Neural cell (in vitro differentiated cells): ENCODE results near the gene ACSS2.

Source experiments
- CTCF ChIP-seq: fragments of 450-650 bp; IDR thresholded peaks from 2 replicates; pipeline ENCODE4 v1.5.1; 2014; ENCODE audit warnings: antibody characterized with exemption, mild to moderate bottlenecking, moderate library complexity; ENCODE audit not compliant: poor library complexity, severe bottlenecking
- EP300 ChIP-seq: fragments of 450-650 bp; conservative IDR thresholded peaks from 2 replicates; pipeline ENCODE4 v1.6.1; 2014; ENCODE audit warnings: antibody characterized with exemption, mild to moderate bottlenecking, moderate library complexity; ENCODE audit not compliant: poor library complexity, severe bottlenecking
- EZH2 ChIP-seq: fragments of 200-600, 300-800 bp; shearing (Covaris generic), sonication (generic); IDR thresholded peaks from 2 replicates; pipeline ENCODE4 v1.6.1; 2014; ENCODE audit warnings: antibody characterized with exemption, low read length, borderline replicate concordance, mild to moderate bottlenecking; ENCODE audit not compliant: insufficient read depth, poor library complexity, severe bottlenecking

- TF ChIP-seq CTCF (no peak), EP300 (no peak), EZH2 (no peak)
Measured at GRCh38 chr20:34970193-34970840, 93.9 kb downstream of the ACSS2 start.
